Activated CD8-positive, alpha-beta memory T cell treated with anti-CD3 and anti-CD28 coated beads for 4 hours (primary cell): ENCODE results near the gene SLC10A3.

ENCODE experiments used
- DNase-seq, 2 donors: peaks; one replicate each; pipeline ENCODE4 v3.0.0-alpha.2; 2020; ENCODE audit warnings: low read depth in 2 of 2

SLC10A3 gene

DNA sequence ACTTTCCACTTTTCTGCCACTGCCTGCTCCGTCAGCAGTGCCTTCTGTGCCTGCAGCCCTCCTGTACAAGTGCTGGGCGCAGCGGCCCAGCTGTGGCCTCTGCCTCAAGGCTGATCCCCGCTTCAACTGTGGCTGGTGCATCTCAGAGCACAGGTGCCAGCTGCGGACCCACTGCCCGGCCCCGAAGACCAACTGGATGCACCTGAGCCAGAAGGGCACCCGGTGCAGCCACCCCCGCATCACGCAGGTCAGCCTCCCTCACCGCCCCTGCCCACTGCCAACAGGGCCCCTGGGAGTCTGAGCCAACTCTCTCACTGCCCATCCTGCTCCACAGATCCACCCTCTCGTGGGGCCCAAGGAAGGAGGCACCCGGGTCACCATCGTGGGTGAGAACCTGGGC is 24.8 kb downstream of the SLC10A3 start:
- no peak for DNase-seq

DNA sequence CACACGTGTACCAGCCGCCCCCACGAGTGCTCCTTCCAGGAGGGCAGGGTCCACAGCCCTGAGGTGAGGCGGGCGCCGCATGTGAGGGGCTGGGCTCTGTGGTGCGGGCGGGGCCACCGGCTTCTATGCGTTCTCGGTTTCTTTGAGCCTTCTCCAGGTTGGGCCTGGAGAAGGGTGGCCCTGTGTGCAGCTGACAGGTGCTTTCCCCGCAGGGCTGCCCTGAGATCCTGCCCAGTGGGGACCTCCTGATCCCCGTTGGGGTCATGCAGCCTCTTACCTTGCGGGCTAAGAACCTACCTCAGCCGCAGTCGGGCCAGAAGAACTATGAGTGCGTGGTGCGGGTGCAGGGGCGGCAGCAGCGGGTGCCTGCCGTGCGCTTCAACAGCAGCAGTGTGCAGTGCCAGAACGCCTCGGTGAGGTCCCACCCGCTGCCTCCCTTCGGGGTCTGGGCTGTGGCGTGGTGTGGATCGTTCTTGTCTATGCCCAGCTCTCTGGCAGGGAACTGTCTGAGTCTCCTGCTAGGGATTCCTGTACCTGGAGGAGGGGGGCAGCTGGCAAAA is 25.5 kb downstream of the SLC10A3 start:
- DNase-seq = no peak

DNA sequence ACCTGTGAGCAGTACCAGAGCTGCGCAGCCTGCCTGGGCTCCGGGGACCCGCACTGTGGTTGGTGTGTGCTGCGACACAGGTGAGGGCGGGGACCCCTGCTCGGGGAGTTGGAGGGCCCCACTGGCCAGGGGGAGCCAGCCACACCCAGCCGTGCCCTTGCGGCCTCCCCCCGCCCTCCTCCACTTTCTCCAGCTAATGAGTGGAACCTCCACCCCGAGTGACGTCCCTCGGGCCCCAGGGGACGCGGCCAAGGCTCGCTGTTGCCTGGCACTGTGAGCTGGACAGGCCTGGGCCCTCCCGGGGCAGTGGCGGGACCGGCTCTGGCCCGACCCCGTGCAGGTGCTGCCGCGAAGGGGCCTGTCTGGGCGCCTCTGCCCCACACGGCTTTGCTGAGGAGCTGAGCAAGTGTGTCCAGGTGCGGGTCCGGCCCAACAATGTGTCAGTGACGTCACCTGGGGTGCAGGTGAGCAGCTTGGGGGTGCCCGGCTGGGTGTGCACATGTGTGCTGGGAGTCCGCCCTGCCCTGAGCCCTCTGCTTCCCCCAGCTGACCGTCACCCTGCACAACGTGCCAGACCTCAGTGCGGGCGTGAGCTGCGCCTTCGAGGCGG is 26.7 kb downstream of the SLC10A3 start:
- no peak for DNase-seq

DNA sequence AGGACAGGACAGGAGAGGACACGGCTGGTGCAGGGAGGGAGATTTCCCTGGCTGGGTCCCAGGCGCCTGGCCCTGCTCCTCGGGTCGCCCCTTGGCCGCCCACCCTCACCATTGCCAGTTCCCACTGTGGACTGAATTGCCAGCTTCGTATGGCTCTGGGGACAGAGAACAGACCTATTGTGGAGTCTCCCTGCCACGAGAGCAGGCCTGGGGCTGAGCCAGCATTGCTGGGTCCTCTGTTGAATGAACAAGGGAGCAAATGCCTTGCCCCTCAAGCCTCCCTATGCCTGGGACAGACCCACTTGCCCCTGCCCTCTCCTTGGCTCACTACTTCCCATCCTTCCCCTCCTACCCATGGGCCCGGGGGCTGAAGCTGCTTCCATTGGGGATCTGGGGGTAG is 28.0 kb downstream of the SLC10A3 start:
- DNase-seq = no peak

DNA sequence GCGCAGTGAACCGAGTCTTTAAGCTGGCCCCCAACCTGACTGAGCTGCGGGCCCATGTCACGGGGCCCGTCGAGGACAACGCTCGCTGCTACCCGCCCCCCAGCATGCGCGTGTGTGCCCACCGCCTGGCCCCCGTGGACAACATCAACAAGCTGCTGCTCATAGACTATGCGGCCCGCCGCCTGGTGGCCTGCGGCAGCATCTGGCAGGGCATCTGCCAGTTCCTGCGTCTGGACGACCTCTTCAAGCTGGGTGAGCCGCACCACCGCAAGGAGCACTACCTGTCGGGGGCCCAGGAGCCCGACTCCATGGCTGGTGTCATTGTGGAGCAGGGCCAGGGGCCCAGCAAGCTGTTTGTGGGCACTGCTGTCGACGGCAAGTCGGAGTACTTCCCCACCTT is 30.1 kb downstream of the SLC10A3 start:
- DNase-seq = no peak

DNA sequence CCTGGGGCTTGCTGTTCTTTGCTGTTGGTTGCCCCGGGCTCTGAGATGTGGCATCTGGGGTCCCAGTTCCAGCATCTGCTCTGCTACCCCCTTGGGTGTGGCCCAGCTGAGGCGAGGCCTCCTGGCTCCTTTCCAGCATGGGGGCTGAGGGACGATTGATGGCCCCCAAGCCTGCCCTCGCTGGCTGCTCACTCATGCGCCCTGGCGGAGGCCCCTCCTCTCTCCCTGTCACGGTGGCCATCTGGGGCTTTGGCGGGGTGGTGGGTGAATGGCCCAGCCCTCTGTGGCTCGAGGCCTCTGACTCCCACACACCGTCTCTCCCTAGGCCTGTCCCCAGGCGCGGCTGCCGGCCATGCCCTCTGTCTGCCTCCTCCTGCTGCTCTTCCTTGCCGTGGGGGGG is 30.6 kb downstream of the SLC10A3 start:
- no peak for DNase-seq

DNA sequence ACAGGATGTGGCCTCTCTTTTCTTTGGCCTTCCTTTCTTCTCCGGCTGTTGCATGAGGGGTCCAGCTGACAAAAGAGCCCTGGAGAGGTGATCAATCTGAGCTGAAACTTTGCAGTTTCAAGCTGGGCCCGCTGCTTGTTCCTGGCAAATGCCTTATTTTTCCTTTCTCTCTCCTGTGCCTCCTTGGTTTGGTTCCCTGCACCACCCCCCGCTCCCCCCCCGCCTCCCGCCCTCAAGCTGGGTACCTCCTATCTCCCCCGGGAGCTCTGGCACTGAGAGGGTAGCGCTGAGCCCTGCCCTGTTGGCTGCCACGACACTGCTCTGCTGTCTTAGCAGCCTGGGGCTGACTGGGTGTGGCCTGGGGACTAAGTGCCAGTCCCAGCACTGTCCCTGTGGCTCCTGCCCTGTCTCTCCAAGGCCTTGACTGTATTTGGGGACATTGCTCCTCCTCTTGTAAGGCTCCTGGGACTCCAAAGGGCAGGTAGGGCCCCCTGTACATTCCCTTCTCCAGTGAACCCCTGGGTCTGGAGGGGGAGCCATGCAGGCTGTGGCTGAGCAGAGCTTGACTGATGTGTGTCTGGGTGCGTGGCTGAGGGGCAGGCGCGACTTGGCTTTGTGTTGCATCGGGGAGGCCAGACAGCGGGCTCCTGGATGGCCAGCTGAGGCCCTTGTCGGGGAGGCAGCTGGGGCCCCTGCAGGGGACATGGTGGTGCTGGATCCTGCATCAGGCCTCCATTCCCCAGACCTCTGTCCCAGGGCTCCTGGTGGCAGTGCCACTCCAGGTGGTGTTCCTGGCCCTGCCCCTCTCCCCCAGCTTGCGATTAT is 31.3 kb downstream of the SLC10A3 start:
- DNase-seq = no peak

DNA sequence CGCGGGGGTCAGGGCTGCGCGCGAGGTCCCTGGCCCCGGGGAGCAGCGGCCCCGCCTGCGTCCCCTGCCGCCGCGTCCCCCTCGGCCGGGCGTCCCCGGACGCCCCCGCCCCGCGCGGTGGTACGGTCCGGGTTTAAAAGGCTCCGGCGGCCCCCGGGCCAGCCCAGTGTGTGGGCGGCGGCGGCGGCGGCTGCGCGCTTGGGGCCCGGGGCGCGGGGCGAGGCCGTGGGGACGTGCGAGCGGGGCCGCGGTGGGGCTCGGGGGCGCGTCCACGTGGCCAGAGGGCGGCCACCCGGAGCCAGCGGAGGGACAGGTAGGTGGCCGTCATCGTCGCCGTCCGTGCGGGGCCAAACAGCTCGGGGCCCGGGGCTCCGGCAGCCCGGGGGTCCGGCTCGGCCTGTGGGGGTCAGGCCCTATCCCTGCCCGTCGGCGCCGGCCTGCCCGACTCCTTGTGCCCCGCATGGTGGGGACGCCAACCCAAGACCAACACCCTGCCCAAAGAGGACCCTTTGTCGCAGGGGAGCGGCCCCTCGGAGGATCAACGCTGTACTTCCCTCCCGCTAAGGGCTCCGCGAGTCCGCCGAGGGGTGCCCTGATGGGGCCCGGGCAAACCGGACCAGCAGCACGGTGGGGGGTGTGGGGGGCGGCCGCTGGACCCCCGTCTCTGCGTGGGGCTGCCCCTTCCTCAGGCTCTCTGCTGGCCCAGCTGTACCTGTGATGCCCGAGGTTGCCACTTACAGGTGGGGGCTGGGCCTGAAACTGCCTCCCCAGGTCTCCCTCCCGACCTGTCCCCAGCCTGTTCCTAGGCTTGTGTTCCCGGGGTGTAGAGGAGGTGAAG is 32.1 kb downstream of the SLC10A3 start, which contains the start of gene PLXNA3:
TSS of gene PLXNA3 (plus strand) at position 166 of the 838 bp plus-strand sequence. CDS start 1,903 bp downstream, outside the sequence.
- DNase-seq = peak; percentile 20 to 37

DNA sequence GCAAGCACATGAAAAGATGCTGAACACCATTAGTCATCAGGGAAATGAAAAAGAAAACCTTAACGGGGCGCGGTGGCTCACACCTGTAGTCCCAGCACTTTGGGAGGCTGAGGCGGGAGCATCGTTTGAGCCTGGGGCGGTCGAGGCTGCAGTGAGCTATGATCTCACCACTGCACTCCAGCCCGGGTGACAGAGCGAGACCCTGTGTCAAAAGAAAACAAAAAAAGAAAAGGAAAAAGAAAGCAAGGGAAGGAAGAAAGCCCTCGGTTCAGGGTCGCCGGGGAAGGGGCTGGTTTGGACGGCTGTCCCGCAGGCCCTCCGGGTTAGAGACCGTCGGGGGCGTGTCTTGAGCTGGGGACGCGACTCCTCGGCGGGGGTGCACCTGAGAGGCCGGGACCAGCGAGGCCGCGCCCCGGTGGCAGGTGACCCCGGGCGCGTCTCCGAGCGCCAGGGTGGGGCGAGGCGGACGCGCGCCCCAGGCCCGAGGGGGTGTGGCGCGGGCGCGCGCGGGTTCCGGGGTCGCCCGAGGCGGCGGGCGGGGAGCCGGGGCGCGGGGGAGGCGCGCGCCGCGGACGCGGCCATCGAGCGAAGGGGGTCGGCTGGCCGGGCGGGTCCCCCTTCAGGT is 32.8 kb downstream of the SLC10A3 start:
- peak in 1 of 2 donors; percentile 16 for DNase-seq

DNA sequence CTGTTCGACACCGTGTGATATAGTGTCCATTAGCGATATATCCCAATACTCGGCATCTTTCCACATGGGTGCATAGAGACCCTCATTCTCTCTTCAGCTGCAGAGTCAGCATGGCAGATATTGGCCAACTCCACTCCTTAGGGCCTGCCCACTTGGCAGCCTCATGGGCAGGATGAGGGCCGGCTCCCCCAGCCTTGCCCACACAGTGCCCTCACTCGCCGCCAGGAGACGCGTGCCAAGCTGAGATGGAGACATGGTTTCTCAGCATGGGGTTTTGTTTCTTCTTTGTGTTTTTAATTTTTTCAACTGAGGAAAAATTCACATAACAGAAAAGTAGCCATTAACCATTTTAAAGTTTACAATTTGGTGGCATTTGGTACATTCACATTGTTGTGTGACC is 37.6 kb downstream of the SLC10A3 start:
- DNase-seq = no peak

DNA sequence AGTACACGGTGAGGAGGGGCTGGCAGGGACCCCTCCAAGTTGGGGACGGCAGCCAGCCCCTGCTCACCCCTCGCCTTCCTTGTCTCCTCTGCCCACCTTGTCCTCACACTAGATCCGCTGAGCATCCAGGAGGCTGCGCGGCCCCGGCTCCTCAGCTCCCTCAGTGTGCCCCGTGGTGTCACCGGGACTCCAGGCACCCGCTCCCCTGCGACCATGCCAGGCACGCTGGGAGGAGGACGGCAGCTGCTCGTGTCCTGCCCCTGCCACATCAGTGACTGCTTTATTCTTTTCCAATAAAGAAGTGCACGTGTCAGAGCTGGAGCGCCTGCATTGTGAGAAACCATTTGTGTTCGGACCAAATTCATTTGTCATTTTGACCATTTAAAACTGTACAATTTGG is 40.1 kb downstream of the SLC10A3 start:
- no peak for DNase-seq

DNA sequence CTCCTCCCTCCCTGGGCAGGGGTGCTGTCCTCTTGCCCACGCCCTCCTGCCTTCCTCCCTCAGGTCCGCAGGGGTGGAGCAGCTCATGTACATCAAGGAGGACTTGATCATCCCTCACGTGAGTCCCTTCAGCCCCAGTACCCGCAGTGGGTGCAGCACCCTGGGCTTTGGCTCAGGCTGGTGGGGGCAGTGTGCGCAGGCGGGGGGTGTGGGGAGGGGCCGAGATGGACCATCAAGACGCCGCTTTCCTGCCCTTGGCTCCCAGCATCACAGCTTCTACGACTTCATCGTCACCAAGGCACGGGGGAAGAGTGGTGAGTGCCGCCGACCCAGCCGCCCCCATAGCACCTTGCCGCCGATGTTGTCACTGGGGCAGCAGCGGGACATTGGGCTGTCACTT is 40.8 kb downstream of the SLC10A3 start:
- no peak for DNase-seq

DNA sequence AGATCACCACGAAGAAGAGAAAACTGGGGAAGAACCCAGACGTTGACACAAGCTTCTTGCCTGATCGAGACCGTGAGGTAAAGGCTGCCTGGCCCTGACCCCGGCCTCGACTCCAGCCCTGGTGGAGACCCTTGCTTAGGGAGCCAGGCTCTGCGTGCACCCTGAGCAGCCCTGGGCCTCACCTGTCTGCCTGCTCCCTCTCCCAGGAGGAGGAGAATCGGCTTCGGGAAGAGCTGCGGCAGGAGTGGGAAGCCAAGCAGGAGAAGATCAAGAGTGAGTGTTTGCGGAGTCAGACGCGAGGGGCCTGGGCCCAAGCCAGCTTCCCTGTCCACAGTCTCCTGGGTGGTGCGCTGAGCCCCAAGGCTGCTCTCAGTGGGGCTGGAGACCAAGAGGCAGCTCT is 41.9 kb downstream of the SLC10A3 start:
- DNase-seq = no peak

DNA sequence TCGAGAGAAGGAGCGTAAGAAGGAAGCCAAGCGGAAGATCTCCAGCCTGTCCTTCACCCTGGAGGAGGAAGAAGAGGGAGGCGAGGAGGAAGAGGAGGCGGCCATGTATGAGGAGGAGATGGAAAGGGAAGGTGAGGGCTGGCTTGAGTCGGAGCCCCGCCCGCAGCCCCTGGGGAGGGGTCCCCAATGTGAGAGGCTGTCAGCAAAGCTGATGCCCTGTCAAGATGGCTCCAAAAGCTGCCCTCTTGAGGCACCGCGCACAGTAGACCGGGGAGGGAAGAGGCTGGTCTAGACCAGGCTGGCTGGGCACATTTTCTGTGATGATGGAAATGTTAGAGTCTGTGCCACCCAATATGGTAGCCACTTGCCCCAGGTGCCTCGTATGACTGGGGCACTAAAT is 44.0 kb downstream of the SLC10A3 start:
- DNase-seq = no peak

DNA sequence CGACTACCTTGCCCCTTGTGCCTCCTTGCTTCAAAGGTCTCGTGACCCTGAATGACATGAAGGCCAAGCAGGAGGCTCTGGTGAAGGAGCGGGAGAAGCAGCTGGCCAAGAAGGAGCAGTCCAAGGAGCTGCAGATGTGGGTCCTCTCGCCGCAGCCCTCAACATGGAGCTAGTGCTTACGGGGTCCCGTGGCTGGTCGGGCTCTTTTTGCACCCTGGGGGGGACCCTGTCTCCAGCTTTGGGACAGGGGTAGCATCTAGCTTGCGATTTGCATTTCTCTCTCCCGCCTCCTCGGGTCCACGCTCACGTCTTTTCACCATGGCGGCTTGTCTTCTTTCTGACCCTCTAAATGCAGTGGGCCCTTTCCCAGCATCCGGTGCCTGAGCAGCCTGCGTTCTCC is 44.7 kb downstream of the SLC10A3 start:
- DNase-seq = no peak

DNA sequence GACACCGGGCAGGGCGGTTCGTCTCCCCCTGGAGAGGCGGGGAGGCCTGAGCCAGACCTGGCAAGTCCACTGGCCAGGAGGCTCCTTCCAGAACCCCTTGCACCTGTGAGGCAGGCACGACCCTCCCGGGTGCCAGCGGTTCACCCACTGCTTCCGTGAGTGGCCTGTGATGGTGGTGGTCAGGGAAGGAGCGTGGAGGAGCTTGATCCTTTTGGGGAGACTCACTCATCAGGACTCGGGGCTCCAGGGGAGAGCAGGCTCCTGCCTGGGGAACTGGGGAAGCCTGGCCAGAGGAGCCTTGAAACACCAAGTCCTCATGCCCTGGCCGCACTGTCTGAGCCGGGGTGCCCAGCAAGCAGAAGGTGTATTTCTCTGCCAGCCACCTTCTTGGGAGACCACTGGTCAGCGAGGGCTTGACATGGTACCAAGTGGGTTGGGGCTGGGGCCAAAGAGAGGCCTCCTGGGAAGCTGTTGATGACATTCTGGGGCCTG is 45.6 kb downstream of the SLC10A3 start:
- DNase-seq = no peak

DNA sequence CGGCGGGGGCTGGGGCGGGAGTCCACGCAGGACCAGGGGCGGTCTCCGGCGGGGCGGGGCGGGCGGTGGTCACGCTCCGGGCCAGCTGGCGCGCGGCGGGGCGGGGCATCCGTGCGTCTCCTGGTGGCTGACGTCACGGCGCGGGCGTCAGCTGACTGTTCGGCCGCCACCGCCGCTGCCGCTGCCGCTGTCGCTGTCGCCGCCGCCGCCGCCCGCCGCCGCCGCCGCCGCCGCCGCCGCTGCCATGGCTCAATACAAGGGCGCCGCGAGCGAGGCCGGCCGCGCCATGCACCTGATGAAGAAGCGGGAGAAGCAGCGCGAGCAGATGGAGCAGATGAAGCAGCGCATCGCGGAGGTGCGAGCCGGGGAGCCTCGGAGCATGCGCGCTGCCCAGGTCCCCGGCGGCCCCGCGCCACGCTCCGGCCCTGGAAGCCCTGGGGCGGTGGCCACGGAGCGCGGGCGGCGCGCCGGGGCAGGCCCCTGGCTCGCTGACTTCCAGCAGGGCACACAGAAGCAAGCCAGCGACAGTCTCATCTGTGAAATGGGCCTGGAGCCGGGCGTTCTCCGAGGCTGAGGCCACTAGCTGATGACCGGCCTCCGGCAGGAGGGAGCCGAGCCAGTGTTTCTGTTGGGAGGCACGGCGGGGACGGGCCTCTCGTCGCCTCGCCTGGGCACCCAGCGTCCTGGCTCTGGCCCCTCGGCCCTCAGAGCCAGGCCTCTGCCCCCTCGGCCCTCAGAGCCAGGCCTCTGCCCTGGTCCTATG is 46.3 kb downstream of the SLC10A3 start, which contains the start of gene FAM50A:
TSS of gene FAM50A (plus strand) at position 150 of the 763 bp plus-strand sequence. CDS start at position 245, 95 bp downstream.
- peak; percentile 25 to 36 for DNase-seq

DNA sequence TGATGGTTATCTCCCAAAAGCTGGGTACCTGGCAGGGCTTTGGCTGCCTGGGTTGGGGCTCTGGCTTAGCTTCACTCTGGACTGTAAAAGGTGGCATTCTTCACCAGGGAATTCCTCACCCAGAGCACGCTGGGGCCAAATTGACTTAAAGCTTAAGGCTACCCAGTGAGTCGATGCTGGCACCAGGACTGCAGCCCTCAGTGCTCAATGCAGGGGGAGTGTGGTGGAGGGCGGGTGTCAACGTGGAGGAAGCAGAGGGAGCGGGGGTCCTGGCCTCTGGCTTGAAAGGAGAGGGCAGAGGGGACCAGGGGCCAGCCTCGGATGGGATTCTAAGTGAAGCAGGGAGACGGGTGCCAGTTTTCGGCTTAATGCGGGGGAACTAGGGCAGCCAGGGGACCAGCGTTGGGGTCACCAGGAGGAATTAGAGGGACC is 46.9 kb downstream of the SLC10A3 start:
- no peak for DNase-seq

DNA sequence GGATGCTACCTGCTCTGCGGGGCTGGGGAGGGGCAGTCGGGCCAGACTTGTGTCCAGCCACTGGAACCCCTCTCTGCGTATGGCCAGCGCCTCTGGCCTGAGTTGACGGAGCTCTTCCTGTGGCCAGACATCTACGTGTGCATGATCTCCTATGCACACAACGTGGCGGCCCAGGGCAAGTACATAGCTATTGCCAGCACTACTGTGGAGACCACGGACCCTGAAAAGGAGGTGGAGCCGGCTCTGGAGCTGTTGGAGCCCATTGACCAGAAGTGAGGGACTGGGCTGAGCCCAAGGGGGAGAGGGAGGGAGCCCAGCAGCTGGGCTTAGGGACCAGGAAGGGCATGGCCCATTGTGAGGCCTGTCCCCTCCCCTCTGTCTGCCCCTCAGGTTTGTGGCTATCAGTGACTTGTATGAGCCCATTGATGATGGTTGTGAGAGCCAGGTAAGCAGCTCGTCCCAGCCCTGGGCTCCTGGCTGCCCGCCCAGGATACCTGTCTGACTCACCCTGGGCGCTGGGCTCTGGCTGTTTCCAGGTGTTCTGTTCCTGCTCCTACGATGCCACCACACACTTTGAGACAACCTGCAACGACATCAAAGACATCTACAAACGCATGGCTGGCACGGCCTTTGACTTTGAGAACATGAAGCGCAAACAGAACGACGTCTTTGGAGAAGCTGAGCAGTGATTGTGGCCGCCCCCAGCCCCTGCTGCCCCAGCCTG is 48.3 kb downstream of the SLC10A3 start:
- DNase-seq = no peak

DNA sequence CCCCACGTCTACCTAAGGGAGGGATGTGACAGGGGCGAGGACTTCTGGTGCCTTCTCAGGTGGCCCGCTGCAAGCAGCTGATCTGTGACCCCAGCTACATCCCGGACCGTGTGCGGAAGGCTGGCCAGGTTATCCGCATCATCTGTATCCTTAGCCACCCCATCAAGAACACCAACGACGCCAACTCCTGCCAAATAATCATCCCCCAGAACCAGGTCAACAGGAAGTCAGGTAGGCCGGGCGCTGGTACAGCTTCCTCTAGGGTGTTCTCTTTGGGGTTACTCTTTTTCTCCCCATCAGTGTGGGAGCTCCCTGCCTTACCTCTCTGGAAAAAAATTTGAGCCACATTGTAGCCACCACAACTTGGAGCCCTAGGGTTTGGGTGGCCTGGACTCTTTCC is 48.9 kb downstream of the SLC10A3 start:
- DNase-seq = no peak
